Measurements from ENCODE around the gene TNRC6C.

DNA sequence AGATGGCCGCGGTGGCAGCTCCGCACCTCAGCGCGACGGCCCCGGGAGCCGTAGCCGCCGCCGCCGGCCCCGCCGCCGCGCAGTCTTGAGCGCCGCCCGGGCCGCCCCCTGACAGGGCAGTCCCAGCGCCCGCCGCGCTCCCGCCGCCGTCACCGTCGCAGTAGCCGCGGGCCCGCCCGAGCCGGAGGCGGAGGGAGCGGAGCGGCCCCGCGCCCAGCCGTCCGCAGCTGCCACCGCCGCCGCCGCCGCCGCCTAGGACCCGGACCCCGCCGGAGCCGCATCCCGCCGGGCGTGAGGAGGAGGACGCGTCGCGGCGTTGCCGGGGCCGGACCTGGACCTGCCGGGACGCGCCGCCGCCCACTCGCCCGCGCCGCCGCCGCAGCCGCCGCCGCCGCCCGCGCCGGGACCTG, 218 bp downstream of the TNRC6C start:
- TF ChIP-seq, protein P1, sequence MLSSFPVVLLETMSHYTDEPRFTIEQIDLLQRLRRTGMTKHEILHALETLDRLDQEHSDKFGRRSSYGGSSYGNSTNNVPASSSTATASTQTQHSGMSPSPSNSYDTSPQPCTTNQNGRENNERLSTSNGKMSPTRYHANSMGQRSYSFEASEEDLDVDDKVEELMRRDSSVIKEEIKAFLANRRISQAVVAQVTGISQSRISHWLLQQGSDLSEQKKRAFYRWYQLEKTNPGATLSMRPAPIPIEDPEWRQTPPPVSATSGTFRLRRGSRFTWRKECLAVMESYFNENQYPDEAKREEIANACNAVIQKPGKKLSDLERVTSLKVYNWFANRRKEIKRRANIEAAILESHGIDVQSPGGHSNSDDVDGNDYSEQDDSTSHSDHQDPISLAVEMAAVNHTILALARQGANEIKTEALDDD (IDR thresholded peaks at IDR 0.05): no peak
- TF ChIP-seq, protein P2, sequence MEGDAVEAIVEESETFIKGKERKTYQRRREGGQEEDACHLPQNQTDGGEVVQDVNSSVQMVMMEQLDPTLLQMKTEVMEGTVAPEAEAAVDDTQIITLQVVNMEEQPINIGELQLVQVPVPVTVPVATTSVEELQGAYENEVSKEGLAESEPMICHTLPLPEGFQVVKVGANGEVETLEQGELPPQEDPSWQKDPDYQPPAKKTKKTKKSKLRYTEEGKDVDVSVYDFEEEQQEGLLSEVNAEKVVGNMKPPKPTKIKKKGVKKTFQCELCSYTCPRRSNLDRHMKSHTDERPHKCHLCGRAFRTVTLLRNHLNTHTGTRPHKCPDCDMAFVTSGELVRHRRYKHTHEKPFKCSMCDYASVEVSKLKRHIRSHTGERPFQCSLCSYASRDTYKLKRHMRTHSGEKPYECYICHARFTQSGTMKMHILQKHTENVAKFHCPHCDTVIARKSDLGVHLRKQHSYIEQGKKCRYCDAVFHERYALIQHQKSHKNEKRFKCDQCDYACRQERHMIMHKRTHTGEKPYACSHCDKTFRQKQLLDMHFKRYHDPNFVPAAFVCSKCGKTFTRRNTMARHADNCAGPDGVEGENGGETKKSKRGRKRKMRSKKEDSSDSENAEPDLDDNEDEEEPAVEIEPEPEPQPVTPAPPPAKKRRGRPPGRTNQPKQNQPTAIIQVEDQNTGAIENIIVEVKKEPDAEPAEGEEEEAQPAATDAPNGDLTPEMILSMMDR (IDR thresholded peaks at IDR 0.05 in 2 of 3, conservative IDR thresholded peaks at IDR 0.05 in 1 of 3; ENCODE audit: insufficient read depth in 2 of 3, low read depth in 1 of 3, low read length in 3 of 3): no peak
- TF ChIP-seq ZKSCAN8 (CRISPR knock-in tag; IDR thresholded peaks at IDR 0.05): no peak
- no peak for TF ChIP-seq CEBPB (tag; IDR thresholded peaks at IDR 0.05)
- no peak for TF ChIP-seq BHLHE40 (IDR thresholded peaks at IDR 0.05; ENCODE audit: low read length)
- no peak for TF ChIP-seq POLR2A (conservative IDR thresholded peaks at IDR 0.05)
- no peak for TF ChIP-seq PTRF (tag; IDR thresholded peaks at IDR 0.05)
- TF ChIP-seq ZNF124 (CRISPR knock-in tag; IDR thresholded peaks at IDR 0.05): no peak
